ENCODE data around the gene MEG3.

MEG3 gene

GRCh38 chr14:100802179-100802578, 23.7 kb upstream of the MEG3 start:
- TF ChIP-seq GATA2 (IDR thresholded peaks at IDR 0.05; ENCODE audit: low read depth, low read length) = no peak
- TF ChIP-seq GATA3 (IDR thresholded peaks at IDR 0.05; ENCODE audit: low read depth, low read length) = no peak

- TF ChIP-seq GATA2 (IDR thresholded peaks at IDR 0.05; ENCODE audit: low read depth, low read length) = no peak
- no peak for TF ChIP-seq GATA3 (IDR thresholded peaks at IDR 0.05; ENCODE audit: low read depth, low read length)
Observed at GRCh38 chr14:100802766-100803165, 23.2 kb upstream of the MEG3 start.

- TF ChIP-seq GATA2 (IDR thresholded peaks at IDR 0.05; ENCODE audit: low read depth, low read length) (no peak), GATA3 (IDR thresholded peaks at IDR 0.05; ENCODE audit: low read depth, low read length) (no peak)
Observed at GRCh38 chr14:100803226-100803625, 22.7 kb upstream of the MEG3 start.

- no peak for TF ChIP-seq GATA2 (IDR thresholded peaks at IDR 0.05; ENCODE audit: low read depth, low read length)
- TF ChIP-seq GATA3 (IDR thresholded peaks at IDR 0.05; ENCODE audit: low read depth, low read length) = no peak
Observed at GRCh38 chr14:100803676-100804075, 22.2 kb upstream of the MEG3 start.

- no peak for TF ChIP-seq GATA3 (IDR thresholded peaks at IDR 0.05; ENCODE audit: low read depth, low read length)
- no peak for TF ChIP-seq GATA2 (IDR thresholded peaks at IDR 0.05; ENCODE audit: low read depth, low read length)
Observed at GRCh38 chr14:100804138-100804537, 21.8 kb upstream of the MEG3 start.

- TF ChIP-seq GATA3 (IDR thresholded peaks at IDR 0.05; ENCODE audit: low read depth, low read length) (no peak), GATA2 (IDR thresholded peaks at IDR 0.05; ENCODE audit: low read depth, low read length) (no peak)
Observed at GRCh38 chr14:100804558-100805309, 21.2 kb upstream of the MEG3 start.

- no peak for TF ChIP-seq GATA2 (IDR thresholded peaks at IDR 0.05; ENCODE audit: low read depth, low read length)
- TF ChIP-seq GATA3 (IDR thresholded peaks at IDR 0.05; ENCODE audit: low read depth, low read length) = no peak
Observed at GRCh38 chr14:100806386-100806785, 19.5 kb upstream of the MEG3 start.

- TF ChIP-seq GATA2 (IDR thresholded peaks at IDR 0.05; ENCODE audit: low read depth, low read length) (no peak), GATA3 (IDR thresholded peaks at IDR 0.05; ENCODE audit: low read depth, low read length) (no peak)
Observed at GRCh38 chr14:100807496-100807895, 18.4 kb upstream of the MEG3 start.

- TF ChIP-seq GATA3 (IDR thresholded peaks at IDR 0.05; ENCODE audit: low read depth, low read length) = no peak
- TF ChIP-seq GATA2 (IDR thresholded peaks at IDR 0.05; ENCODE audit: low read depth, low read length) = no peak
Observed at GRCh38 chr14:100807979-100808734, 17.8 kb upstream of the MEG3 start.

GRCh38 chr14:100810435-100810834, 15.5 kb upstream of the MEG3 start:
- TF ChIP-seq GATA3 (IDR thresholded peaks at IDR 0.05; ENCODE audit: low read depth, low read length) (no peak), GATA2 (IDR thresholded peaks at IDR 0.05; ENCODE audit: low read depth, low read length) (no peak)

- TF ChIP-seq GATA2 (IDR thresholded peaks at IDR 0.05; ENCODE audit: low read depth, low read length) (no peak), GATA3 (IDR thresholded peaks at IDR 0.05; ENCODE audit: low read depth, low read length) (no peak)
Observed at GRCh38 chr14:100810861-100811461, 15.0 kb upstream of the MEG3 start.

- TF ChIP-seq GATA3 (IDR thresholded peaks at IDR 0.05; ENCODE audit: low read depth, low read length) (no peak), GATA2 (IDR thresholded peaks at IDR 0.05; ENCODE audit: low read depth, low read length) (no peak)
Observed at GRCh38 chr14:100813291-100813690, 12.6 kb upstream of the MEG3 start.

GRCh38 chr14:100815478-100816285, 10.2 kb upstream of the MEG3 start:
- TF ChIP-seq GATA2 (IDR thresholded peaks at IDR 0.05; ENCODE audit: low read depth, low read length) = no peak
- no peak for TF ChIP-seq GATA3 (IDR thresholded peaks at IDR 0.05; ENCODE audit: low read depth, low read length)
